Adrenal gland (tissue), 12 donors: ENCODE results near the gene IQCM. TPM values are rescaled to one million over a fixed set of nuclear protein-coding genes. Genes with fewer than 3 reads are reported as not detected.

ENCODE experiments used
- DNase-seq, 7 donors: peaks; one replicate each; pipeline ENCODE4 v3.0.0-alpha.2; 2019 to 2020
- H3K27ac ChIP-seq, 5 donors: fragments of 200-600 bp; sonication (generic) in 4 of 5; 1 replicate in 3 of 5; 2 replicates in 2 of 5; pipeline versions ENCODE4 v1.5.1 to v1.8.0; 2016 to 2020; ENCODE audit warnings: mild to moderate bottlenecking in 1 of 5
- H3K27me3 ChIP-seq: fragments of 200-600 bp; 2 replicates; pipeline ENCODE4 v1.8.0; 2021
- H3K36me3 ChIP-seq, 2 donors: fragments of 200-600 bp; replicated peaks in 1 of 2; 1 replicate in 1 of 2; 2 replicates in 1 of 2; pipeline versions ENCODE4 v1.5.1 to v1.8.0; 2018 to 2022
- H3K4me1 ChIP-seq, 2 donors: fragments of 200-600 bp; replicated peaks in 1 of 2; 1 replicate in 1 of 2; 2 replicates in 1 of 2; pipeline versions ENCODE4 v1.5.1 to v1.8.0; 2018 to 2021
- H3K4me3 ChIP-seq, 4 donors: fragments of 200-600 bp; sonication (generic) in 3 of 4; one replicate each; pipeline ENCODE4 v1.5.1; 2016 to 2018
- H3K9me3 ChIP-seq, 3 donors: fragments of 200-600 bp; sonication (generic) in 1 of 3; replicated peaks in 1 of 3; 1 replicate in 2 of 3; 2 replicates in 1 of 3; pipeline versions ENCODE4 v1.5.1 to v1.8.0; 2016 to 2021
- CTCF ChIP-seq, 6 experiments: fragments of 450-650 bp in 4 of 6; fragments of 200-600 bp in 2 of 6; sonication (generic) in 1 of 6; IDR thresholded peaks; 1 replicate in 5 of 6; 2 replicates in 1 of 6; pipeline versions ENCODE4 v1.5.1 to v1.8.0; 2016 to 2021; ENCODE audit warnings: antibody characterized with exemption in 6 of 6, mild to moderate bottlenecking in 2 of 6, moderate library complexity in 1 of 6
- POLR2A ChIP-seq, 2 donors: fragments of 450-650 bp; IDR thresholded peaks; one replicate each; pipeline ENCODE4 v1.6.1; 2017; ENCODE audit warnings: antibody characterized with exemption in 2 of 2, mild to moderate bottlenecking in 2 of 2, moderate library complexity in 1 of 2
- WGBS, 4 donors: extraction: QIAGEN DNeasy Blood & Tissue Kit in 2 of 4; methylation state at CpG; one replicate each; pipeline versions ENCODE4 v1.1.5 to v1.1.7; 2013 to 2017; 5-methylcytosine and 5-hydroxymethylcytosine counted together
- intact Hi-C, 2 donors: fragments of 100-400 bp; cut with DNase I; formaldehyde crosslinking; loops; one replicate each; pipeline versions ENCODE4 v1.14.1 to v1.15.0; 2022 to 2023
- polyA plus RNA-seq, 3 donors: library from polyadenylated mRNA; stranded (reverse); fragments of 200-250 nt in 2 of 3; fragments of 350-450 nt in 1 of 3; fragmentation: Illumina TruSeq in 1 of 3; extraction: RNeasy Lipid Tissue Mini Kit (QIAGEN cat#74804) in 1 of 3; gene quantifications; one replicate each; pipeline ENCODE4 v1.2.3, GENCODE V29; 2013 to 2014
- total RNA-seq, 9 donors: library from RNA; depleted of rRNA in 4 of 9; stranded (reverse); fragments of >200 nt in 4 of 9; fragments of 120-200 nt in 1 of 9; fragmentation: NEBNext Ultra II Directional in 1 of 9; extraction: Animal tissue kit (Norgen Biotek cat#: 25700) in 1 of 9; gene quantifications; one replicate each; pipeline versions ENCODE4 v1.1.0 to v1.2.4, GENCODE V29; 2013 to 2023
- donor health status: healthy with polysubstance abuse.
- donor health status: Bipolar disorder and iron deficiency.
- donor health status: DM: yes; HTN: yes; CAD: no.
- donor health status: DM: no; HTN: no; CAD: no.
- donor health status: DM: no; HTN: no; CAD: no.
- donor health status: DM: yes; HTN: yes; CAD: no.

IQCM gene
- total and polyA plus RNA-seq, 12 donors, result not detected

GRCh38 chr4:149676076-149676475 lies 139.6 kb downstream of the IQCM start:
- H3K4me1 ChIP-seq, result no peaks in the 10 kb centered on the region
- no peak for DNase-seq
- H3K36me3 ChIP-seq, result no peaks in the 10 kb centered on the region
- TF ChIP-seq POLR2A (IDR thresholded peaks at IDR 0.05) (no peak), CTCF (IDR thresholded peaks at IDR 0.05) (no peak)
- intact Hi-C loops, result no loop called here
- H3K27ac ChIP-seq, result no peak overlapping the region
- no peak overlapping the region for H3K4me3 ChIP-seq
- H3K9me3 ChIP-seq, result peaks cover 0 to 5% (median 0%) of the 10 kb centered on the region in 3 donors
- WGBS, 4 donors, result 51 to 59% (median 58%) methylated on average over 3 of the region's 3 CpGs
- H3K27me3 ChIP-seq, result no peaks in the 10 kb centered on the region

GRCh38 chr4:149645790-149646189 lies 169.9 kb downstream of the IQCM start:
- DNase-seq, result no peak
- no peak for TF ChIP-seq POLR2A (IDR thresholded peaks at IDR 0.05)
- no peak for TF ChIP-seq CTCF (IDR thresholded peaks at IDR 0.05)
- no peaks in the 10 kb centered on the region for H3K4me1 ChIP-seq
- no peak overlapping the region for H3K27ac ChIP-seq
- H3K9me3 ChIP-seq, result no peaks in the 10 kb centered on the region
- no peaks in the 10 kb centered on the region for H3K27me3 ChIP-seq
- no peak overlapping the region for H3K4me3 ChIP-seq
- intact Hi-C loops, result no loop called here
- H3K36me3 ChIP-seq, result no peaks in the 10 kb centered on the region

- Histone ChIP-seq H3K36me3 (no peaks in the 10 kb centered on the region), H3K4me3 (no peak overlapping the region), H3K4me1 (no peaks in the 10 kb centered on the region), H3K9me3 (no peaks in the 10 kb centered on the region), H3K27ac (no peak overlapping the region), H3K27me3 (no peaks in the 10 kb centered on the region)
- intact Hi-C loops, result no loop called here
- DNase-seq, result no peak
- WGBS, 4 donors, result 26 to 42% (median 32%) methylated on average over 1 of the region's 1 CpG
- TF ChIP-seq POLR2A (IDR thresholded peaks at IDR 0.05) (no peak), CTCF (IDR thresholded peaks at IDR 0.05) (no peak)
Observed at GRCh38 chr4:149638073-149638472, 177.6 kb downstream of the IQCM start.

GRCh38 chr4:149634368-149634767 lies 181.3 kb downstream of the IQCM start:
- Histone ChIP-seq H3K9me3 (no peaks in the 10 kb centered on the region), H3K27me3 (no peaks in the 10 kb centered on the region), H3K4me3 (no peak overlapping the region), H3K4me1 (no peaks in the 10 kb centered on the region), H3K27ac (no peak overlapping the region), H3K36me3 (no peaks in the 10 kb centered on the region)
- no peak for TF ChIP-seq CTCF (IDR thresholded peaks at IDR 0.05)
- TF ChIP-seq POLR2A (IDR thresholded peaks at IDR 0.05), result no peak
- DNase-seq, result no peak
- intact Hi-C loops, result no loop called here
- 58 to 66% (median 63%) methylated on average over 2 of the region's 2 CpGs for WGBS, 4 donors
